Glutamatergic neuron (in vitro differentiated cells): ENCODE results near the gene UBE2F. TPM values are rescaled to one million over a fixed set of nuclear protein-coding genes. Genes with fewer than 3 reads are reported as not detected.
"Not testable (repeated sequence)": the region's sequence is repeated elsewhere in the genome, so short reads cannot be mapped to it uniquely, and the experiment has no call there.

Experiments
- DNase-seq: peaks from one replicate; pipeline ENCODE4 v3.0.0; 2022
- H3K27ac Mint-ChIP-seq: one replicate; pipeline ENCODE4 v1.8.0; 2020; ENCODE audit warnings: mild to moderate bottlenecking, mixed read lengths, inconsistent platforms; ENCODE audit not compliant: unreplicated experiment
- H3K27me3 Mint-ChIP-seq: one replicate; pipeline ENCODE4 v1.8.0; 2020; ENCODE audit warnings: mild to moderate bottlenecking, moderate library complexity, mixed read lengths, inconsistent platforms; ENCODE audit not compliant: unreplicated experiment
- H3K36me3 Mint-ChIP-seq: one replicate; pipeline ENCODE4 v1.8.0; 2020; ENCODE audit warnings: mild to moderate bottlenecking, mixed read lengths, inconsistent platforms; ENCODE audit not compliant: unreplicated experiment
- H3K4me1 Mint-ChIP-seq: one replicate; pipeline ENCODE4 v1.8.0; 2020; ENCODE audit warnings: mild to moderate bottlenecking, low read depth, mixed read lengths, inconsistent platforms; ENCODE audit not compliant: unreplicated experiment
- H3K4me3 Mint-ChIP-seq: one replicate; pipeline ENCODE4 v1.8.0; 2020; ENCODE audit warnings: mild to moderate bottlenecking, mixed read lengths, inconsistent platforms; ENCODE audit not compliant: unreplicated experiment
- H3K9me3 Mint-ChIP-seq: one replicate; pipeline ENCODE4 v1.8.0; 2020; ENCODE audit warnings: mild to moderate bottlenecking, moderate library complexity, mixed read lengths, inconsistent platforms; ENCODE audit not compliant: unreplicated experiment
- CTCF ChIP-seq: fragments of 200-600 bp; sonication (generic); IDR thresholded peaks from one replicate; pipeline ENCODE4 v1.5.0; 2021; ENCODE audit not compliant: partially characterized antibody, unreplicated experiment
- total RNA-seq: library from RNA; stranded (reverse); fragmentation: NEBNext Ultra II Directional; extraction: Animal tissue kit (Norgen Biotek cat#: 25700); gene quantifications from one replicate; pipeline ENCODE4 v1.2.1, GENCODE V29; 2021; ENCODE audit not compliant: unreplicated experiment

Gene UBE2F
- total RNA-seq, 1 donor from 2014 or later: 43.0 TPM

- H3K36me3 Mint-ChIP-seq: no peaks in the 10 kb centered on the region
- TF ChIP-seq CTCF: no peak
- DNase-seq: no peak
- no peak overlapping the region for H3K4me3 Mint-ChIP-seq
- H3K4me1 Mint-ChIP-seq: no peaks in the 10 kb centered on the region
- H3K9me3 Mint-ChIP-seq: peaks cover 2% of the 10 kb centered on the region
- H3K27ac Mint-ChIP-seq: no peak overlapping the region
- H3K27me3 Mint-ChIP-seq: no peaks in the 10 kb centered on the region
Observed at GRCh38 chr2:238030422-238031155, 63.8 kb downstream of the UBE2F start.

GRCh38 chr2:238031751-238032150, 64.9 kb downstream of the UBE2F start:
- Mint-ChIP-seq H3K4me1 (no peaks in the 10 kb centered on the region), H3K36me3 (no peaks in the 10 kb centered on the region), H3K27ac (no peak overlapping the region), H3K9me3 (peaks cover 2% of the 10 kb centered on the region), H3K27me3 (no peaks in the 10 kb centered on the region), H3K4me3 (no peak overlapping the region)
- no peak for DNase-seq
- no peak for TF ChIP-seq CTCF

GRCh38 chr2:238032755-238033337, 66.0 kb downstream of the UBE2F start:
- H3K36me3 Mint-ChIP-seq: no peaks in the 10 kb centered on the region
- H3K9me3 Mint-ChIP-seq: peaks cover 2% of the 10 kb centered on the region
- no peak for DNase-seq
- H3K4me3 Mint-ChIP-seq: no peak overlapping the region
- H3K27ac Mint-ChIP-seq: no peak overlapping the region
- TF ChIP-seq CTCF: no peak
- no peaks in the 10 kb centered on the region for H3K27me3 Mint-ChIP-seq
- no peaks in the 10 kb centered on the region for H3K4me1 Mint-ChIP-seq

- not testable (repeated sequence) for H3K4me3 Mint-ChIP-seq, H3K27me3 Mint-ChIP-seq, H3K9me3 Mint-ChIP-seq, DNase-seq, H3K36me3 Mint-ChIP-seq, H3K4me1 Mint-ChIP-seq, H3K27ac Mint-ChIP-seq
Observed at GRCh38 chr2:238033991-238034390, 67.2 kb downstream of the UBE2F start.

GRCh38 chr2:238038203-238038602, 71.4 kb downstream of the UBE2F start:
- no peaks in the 10 kb centered on the region for H3K36me3 Mint-ChIP-seq
- DNase-seq: no peak
- TF ChIP-seq CTCF: no peak

More at GRCh38 chr2:238038203-238038602, 71.4 kb downstream of the UBE2F start:
- no peaks in the 10 kb centered on the region for H3K27me3 Mint-ChIP-seq
- H3K27ac Mint-ChIP-seq: no peak overlapping the region
- no peak overlapping the region for H3K4me3 Mint-ChIP-seq
- H3K9me3 Mint-ChIP-seq: peaks cover 3% of the 10 kb centered on the region
- H3K4me1 Mint-ChIP-seq: no peaks in the 10 kb centered on the region
